ENCODE data around the gene KHDC4.
A peak's percentile ranks its signal among the peaks of the same experiment; 100 is the strongest.

GRCh38 chr1:155910621-155911121 is 23.5 kb downstream of the KHDC4 start:
- TF ChIP-seq, protein P1, sequence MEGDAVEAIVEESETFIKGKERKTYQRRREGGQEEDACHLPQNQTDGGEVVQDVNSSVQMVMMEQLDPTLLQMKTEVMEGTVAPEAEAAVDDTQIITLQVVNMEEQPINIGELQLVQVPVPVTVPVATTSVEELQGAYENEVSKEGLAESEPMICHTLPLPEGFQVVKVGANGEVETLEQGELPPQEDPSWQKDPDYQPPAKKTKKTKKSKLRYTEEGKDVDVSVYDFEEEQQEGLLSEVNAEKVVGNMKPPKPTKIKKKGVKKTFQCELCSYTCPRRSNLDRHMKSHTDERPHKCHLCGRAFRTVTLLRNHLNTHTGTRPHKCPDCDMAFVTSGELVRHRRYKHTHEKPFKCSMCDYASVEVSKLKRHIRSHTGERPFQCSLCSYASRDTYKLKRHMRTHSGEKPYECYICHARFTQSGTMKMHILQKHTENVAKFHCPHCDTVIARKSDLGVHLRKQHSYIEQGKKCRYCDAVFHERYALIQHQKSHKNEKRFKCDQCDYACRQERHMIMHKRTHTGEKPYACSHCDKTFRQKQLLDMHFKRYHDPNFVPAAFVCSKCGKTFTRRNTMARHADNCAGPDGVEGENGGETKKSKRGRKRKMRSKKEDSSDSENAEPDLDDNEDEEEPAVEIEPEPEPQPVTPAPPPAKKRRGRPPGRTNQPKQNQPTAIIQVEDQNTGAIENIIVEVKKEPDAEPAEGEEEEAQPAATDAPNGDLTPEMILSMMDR (tag by site-specific recombination; IDR thresholded peaks at IDR 0.05) = no peak
- no peak for TF ChIP-seq ZNF175 (tag by site-specific recombination; IDR thresholded peaks at IDR 0.05)
- TF ChIP-seq ZNF660 (tag by site-specific recombination; IDR thresholded peaks at IDR 0.05) = peak; percentile 23; the same call in 1 of the 2 replicates
- no peak for TF ChIP-seq ZBTB11 (tag by site-specific recombination; conservative IDR thresholded peaks at IDR 0.05; ENCODE audit: low read depth)
- no peak for TF ChIP-seq TCF7L2 (IDR thresholded peaks at IDR 0.05; ENCODE audit: borderline replicate concordance, low read depth, low read length)
- TF ChIP-seq ZNF704 (tag by site-specific recombination; IDR thresholded peaks at IDR 0.05) = no peak
- no peak for TF ChIP-seq HOXA7 (CRISPR knock-in tag; IDR thresholded peaks at IDR 0.05; ENCODE audit: borderline replicate concordance)
- no peak for TF ChIP-seq ZNF426 (tag by site-specific recombination; IDR thresholded peaks at IDR 0.05)
- no peak for TF ChIP-seq ZNF747 (tag by site-specific recombination; IDR thresholded peaks at IDR 0.05)
- TF ChIP-seq MEIS1 (CRISPR knock-in tag; IDR thresholded peaks at IDR 0.05; ENCODE audit: borderline replicate concordance) = no peak
- TF ChIP-seq ZNF121 (tag by site-specific recombination; IDR thresholded peaks at IDR 0.05) = no peak
- TF ChIP-seq, protein P2, sequence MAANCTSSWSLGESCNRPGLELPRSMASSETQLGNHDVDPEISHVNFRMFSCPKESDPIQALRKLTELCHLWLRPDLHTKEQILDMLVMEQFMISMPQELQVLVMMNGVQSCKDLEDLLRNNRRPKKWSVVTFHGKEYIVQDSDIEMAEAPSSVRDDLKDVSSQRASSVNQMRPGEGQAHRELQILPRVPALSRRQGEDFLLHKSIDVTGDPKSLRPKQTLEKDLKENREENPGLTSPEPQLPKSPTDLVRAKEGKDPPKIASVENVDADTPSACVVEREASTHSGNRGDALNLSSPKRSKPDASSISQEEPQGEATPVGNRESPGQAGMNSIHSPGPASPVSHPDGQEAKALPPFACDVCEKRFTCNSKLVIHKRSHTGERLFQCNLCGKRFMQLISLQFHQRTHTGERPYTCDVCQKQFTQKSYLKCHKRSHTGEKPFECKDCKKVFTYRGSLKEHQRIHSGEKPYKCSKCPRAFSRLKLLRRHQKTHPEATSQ (tag by site-specific recombination; IDR thresholded peaks at IDR 0.05) = no peak
- no peak for TF ChIP-seq GLI2 (tag by site-specific recombination; IDR thresholded peaks at IDR 0.05; ENCODE audit: borderline replicate concordance, low read depth)
- TF ChIP-seq ZSCAN30 (tag by site-specific recombination; IDR thresholded peaks at IDR 0.05) = no peak

Measured in HEK293 (cell line).